H1 (cell line): ENCODE results near the gene SPACDR. TPM values are rescaled to one million over a fixed set of nuclear protein-coding genes. Genes with fewer than 3 reads are reported as not detected.

Experiments
- CTCF ChIA-PET: fragments of 300-600 bp; sonication (Branson Sonifier 250); formaldehyde crosslinking; loops from one replicate; lab custom pipeline; 2021; ENCODE audit not compliant: partially characterized antibody; lab: Charles Lee
- POLR2A ChIA-PET: fragments of 300-600 bp; sonication (Branson Sonifier 250); formaldehyde crosslinking; loops from one replicate; lab custom pipeline; 2021; ENCODE audit warnings: inconsistent platforms; ENCODE audit not compliant: partially characterized antibody; lab: Charles Lee
- DNase-seq, 2 experiments: peaks; one replicate each; pipeline versions ENCODE4 v3.0.0 to v3.0.0-alpha.2; 2010 to 2022; ENCODE audit warnings: low spot score in 2 of 2, low read depth in 1 of 2, mixed read lengths in 1 of 2
- FAIRE-seq: peaks from 2 replicates; lab custom pipeline; 2011; peaks lifted over from hg19 to GRCh38; lab: Jason Lieb, UNC
- H2AFZ ChIP-seq: 2 replicates; pipeline ENCODE4 v1.8.1; 2012; ENCODE audit warnings: low read length, inconsistent platforms
- H2AK5ac ChIP-seq: 2 replicates; pipeline ENCODE4 v1.6.1; 2013; ENCODE audit warnings: low read depth, low read length
- H2BK120ac ChIP-seq: replicated peaks from 2 replicates; pipeline ENCODE3; 2013; ENCODE audit warnings: low read depth, low read length, inconsistent platforms
- H2BK12ac ChIP-seq: 2 replicates; pipeline ENCODE4 v1.6.1; 2013; ENCODE audit warnings: low read depth, low read length
- H2BK15ac ChIP-seq: 2 replicates; pipeline ENCODE4 v1.6.1; 2013; ENCODE audit warnings: low read length
- H2BK20ac ChIP-seq: 2 replicates; pipeline ENCODE4 v1.6.1; 2013; ENCODE audit warnings: low read length
- H2BK5ac ChIP-seq: 2 replicates; pipeline ENCODE4 v1.6.1; 2013; ENCODE audit warnings: low read depth, low read length
- H3K14ac ChIP-seq: 2 replicates; pipeline ENCODE4 v1.6.1; 2013; ENCODE audit warnings: inconsistent platforms; ENCODE audit not compliant: insufficient read length
- H3K18ac ChIP-seq: 2 replicates; pipeline ENCODE4 v1.6.1; 2013; ENCODE audit warnings: low read length; ENCODE audit errors: extremely low read depth
- H3K23ac ChIP-seq: 2 replicates; pipeline ENCODE4 v1.6.1; 2013; ENCODE audit warnings: inconsistent platforms; ENCODE audit not compliant: insufficient read length
- H3K23me2 ChIP-seq: 2 replicates; pipeline ENCODE4 v1.6.1; 2013; ENCODE audit warnings: low read depth, low read length
- H3K27ac ChIP-seq: 2 replicates; pipeline ENCODE4 v1.6.1; 2011; ENCODE audit warnings: low read depth, low read length, inconsistent platforms
- H3K27me3 ChIP-seq, 4 experiments: replicated peaks in 1 of 4; 1 replicate in 1 of 4; 2 replicates in 3 of 4; pipeline versions ENCODE4 v1.6.1 to v1.8.1; 2011 to 2013; ENCODE audit warnings: low read length in 3 of 4, mild to moderate bottlenecking in 3 of 4, inconsistent platforms in 2 of 4, mixed read lengths in 2 of 4, moderate library complexity in 1 of 4; ENCODE audit not compliant: control insufficient read depth in 3 of 4, insufficient read depth in 3 of 4; ENCODE audit errors: extremely low read depth in 1 of 4
- H3K36me3 ChIP-seq, 4 experiments: 2 replicates each; pipeline versions ENCODE4 v1.6.1 to v1.8.1; 2011 to 2013; ENCODE audit warnings: mild to moderate bottlenecking in 4 of 4, low read length in 3 of 4, moderate library complexity in 2 of 4, control low read depth in 1 of 4, inconsistent platforms in 1 of 4; ENCODE audit not compliant: insufficient read depth in 4 of 4, control insufficient read depth in 2 of 4
- H3K4ac ChIP-seq: replicated peaks from 2 replicates; pipeline ENCODE3; 2013; ENCODE audit warnings: low read length, low read depth, mixed read lengths, inconsistent platforms; ENCODE audit not compliant: insufficient read length
- H3K4me1 ChIP-seq, 4 experiments: replicated peaks in 1 of 4; 1 replicate in 1 of 4; 2 replicates in 3 of 4; pipeline versions ENCODE4 v1.6.1 to v1.8.1; 2011 to 2013; ENCODE audit warnings: low read length in 3 of 4, inconsistent platforms in 2 of 4, mixed read lengths in 1 of 4; ENCODE audit not compliant: insufficient read depth in 4 of 4, control insufficient read depth in 3 of 4
- H3K4me2 ChIP-seq, 2 experiments: 2 replicates each; pipeline versions ENCODE4 v1.6.1 to v1.8.1; 2011 to 2013; ENCODE audit warnings: low read depth in 2 of 2, low read length in 2 of 2, control low read depth in 1 of 2, inconsistent platforms in 1 of 2, mild to moderate bottlenecking in 1 of 2; ENCODE audit not compliant: insufficient read depth in 1 of 2
- H3K4me3 ChIP-seq, 4 experiments: fragments of 200-600, 300-600 bp in 1 of 4; sonication (generic), shearing (Covaris generic), sonication (Bioruptor Twin) in 1 of 4; 2 replicates each; pipeline versions ENCODE4 v1.5.1 to v1.8.1; 2011 to 2016; ENCODE audit warnings: low read length in 4 of 4, low read depth in 3 of 4, control low read depth in 2 of 4, inconsistent platforms in 2 of 4, mild to moderate bottlenecking in 2 of 4, mixed read lengths in 1 of 4, moderate library complexity in 1 of 4; ENCODE audit not compliant: insufficient read depth in 2 of 4; ENCODE audit errors: extremely low read depth in 1 of 4
- H3K56ac ChIP-seq: replicated peaks from 2 replicates; pipeline ENCODE3; 2013; ENCODE audit warnings: low read depth, mild to moderate bottlenecking, mixed read lengths, low read length, inconsistent platforms; ENCODE audit not compliant: insufficient read length
- H3K79me1 ChIP-seq: 2 replicates; pipeline ENCODE4 v1.6.1; 2013; ENCODE audit warnings: low read depth, low read length, control low read depth
- H3K79me2 ChIP-seq, 2 experiments: 2 replicates each; pipeline versions ENCODE4 v1.6.1 to v1.8.1; 2012 to 2013; ENCODE audit warnings: low read length in 2 of 2, mild to moderate bottlenecking in 2 of 2, inconsistent platforms in 1 of 2; ENCODE audit not compliant: insufficient read depth in 2 of 2, control insufficient read depth in 1 of 2
- H3K9ac ChIP-seq, 4 experiments: replicated peaks in 1 of 4; 1 replicate in 1 of 4; 2 replicates in 3 of 4; pipeline versions ENCODE4 v1.6.1 to v1.8.1; 2011 to 2013; ENCODE audit warnings: low read depth in 3 of 4, low read length in 3 of 4, control low read depth in 2 of 4, mild to moderate bottlenecking in 2 of 4, moderate library complexity in 2 of 4, inconsistent platforms in 1 of 4; ENCODE audit errors: extremely low read depth in 1 of 4
- H3K9me3 ChIP-seq, 2 experiments: 2 replicates each; pipeline versions ENCODE4 v1.6.1 to v1.8.1; 2012 to 2013; ENCODE audit warnings: mild to moderate bottlenecking in 2 of 2, moderate library complexity in 2 of 2, control low read depth in 1 of 2, inconsistent platforms in 1 of 2, low read depth in 1 of 2, low read length in 1 of 2, mixed read lengths in 1 of 2; ENCODE audit not compliant: insufficient read depth in 2 of 2
- H4K20me1 ChIP-seq, 2 experiments: replicated peaks in 1 of 2; 2 replicates each; pipeline versions ENCODE3 to v1.8.1; 2011 to 2013; ENCODE audit warnings: inconsistent platforms in 2 of 2, low read length in 2 of 2, mild to moderate bottlenecking in 1 of 2; ENCODE audit not compliant: insufficient read depth in 2 of 2, control insufficient read depth in 1 of 2
- H4K5ac ChIP-seq: 2 replicates; pipeline ENCODE4 v1.6.1; 2013; ENCODE audit warnings: low read length, low read depth, mixed read lengths, inconsistent platforms; ENCODE audit not compliant: insufficient read length
- H4K8ac ChIP-seq: 2 replicates; pipeline ENCODE4 v1.8.0; 2013; ENCODE audit warnings: mild to moderate bottlenecking, moderate library complexity, low read length, inconsistent platforms; ENCODE audit not compliant: insufficient read depth; ENCODE audit errors: extremely low read depth
- H4K91ac ChIP-seq: replicated peaks from 2 replicates; pipeline ENCODE3; 2013; ENCODE audit warnings: low read length, mixed read lengths, inconsistent platforms; ENCODE audit not compliant: insufficient read length
- SP4 ChIP-seq: IDR thresholded peaks from 2 replicates; pipeline ENCODE4 v1.6.1; 2012; ENCODE audit warnings: low read length, inconsistent platforms
- TBP ChIP-seq: IDR thresholded peaks from 2 replicates; pipeline ENCODE4 v1.6.1; 2011; ENCODE audit warnings: low read depth, low read length, improper control_type of control experiment
- WGBS, 2 experiments: shearing (Covaris generic) in 1 of 2; methylation state at CpG; one replicate each; pipeline versions ENCODE4 v1.1.6 to v1.1.7; 2013 to 2015; ENCODE audit warnings: low lambda C conversion rate in 2 of 2, mixed read lengths in 2 of 2, inconsistent platforms in 1 of 2, low coverage in 1 of 2, missing lambda C conversion rate in 1 of 2; ENCODE audit not compliant: insufficient replicate concordance in 2 of 2, insufficient coverage in 1 of 2, insufficient read length in 1 of 2; ENCODE audit errors: extremely low coverage in 1 of 2, missing lambda C conversion rate in 1 of 2; 5-methylcytosine and 5-hydroxymethylcytosine counted together
- polyA plus RNA-seq, 7 experiments: library from polyadenylated mRNA; depleted of rRNA in 3 of 7; stranded (reverse) in 5 of 7; unstranded in 2 of 7; fragments of >200 nt in 5 of 7; fragments of 200-250 nt in 2 of 7; gene quantifications; 1 replicate in 5 of 7; 2 replicates in 1 of 7; 4 replicates in 1 of 7; pipeline versions ENCODE4 v1.2.1 to v1.2.3, GENCODE V29; 2011 to 2013; ENCODE audit warnings: missing spikeins in 2 of 7, mixed read lengths in 2 of 7
- total RNA-seq: library from RNA; stranded (reverse); fragmentation: NEBNext Ultra II Directional; extraction: Animal tissue kit (Norgen Biotek cat#: 25700); gene quantifications from 2 replicates; pipeline ENCODE4 v1.2.1, GENCODE V29; 2021

SPACDR gene
- total and polyA plus RNA-seq, 2 of the 8 experiments (the other 6 are each of a cell fraction or from before 2014, with no cell fraction given) = 0.26 TPM; not detected in 1

DNA sequence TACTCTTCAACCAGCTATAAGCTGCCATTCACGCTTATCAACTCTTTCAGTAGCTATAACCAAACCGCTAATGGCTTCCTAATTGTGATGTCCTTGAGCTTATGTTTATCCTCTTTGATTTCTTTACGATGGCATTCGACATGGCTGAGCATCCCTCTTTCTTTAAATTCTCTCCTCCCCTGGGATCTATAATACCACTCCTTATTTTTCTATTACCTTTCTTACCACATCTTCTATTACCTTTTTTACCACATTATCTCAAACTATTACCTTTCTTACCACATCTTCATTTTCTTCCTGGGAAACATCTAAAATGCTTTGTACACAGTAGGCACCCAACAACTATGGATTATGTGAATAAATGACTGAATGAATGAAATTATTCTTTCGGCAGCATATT, 48.6 kb downstream of the SPACDR start:
- no peak for TF ChIP-seq TBP
- TF ChIP-seq SP4 = no peak
- ChIA-PET POLR2A (interaction anchor here (0.6 to 3.7 kb wide), 2 partner anchors 13 to 50 kb away, joined by 3 to 25 read pairs; partner anchors contain the start of genes MEPCE and ZCWPW1), CTCF (interaction anchor here (0.7 to 2.0 kb wide), 4 partner anchors 9 to 54 kb away, joined by 3 to 14 read pairs (median 3); no protein-coding TSS in a partner anchor)
- no peak overlapping the region for H2BK15ac ChIP-seq
- H3K27me3 ChIP-seq = no peaks in the 10 kb centered on the region; a peak in 1 of 7 replicates
- H3K18ac ChIP-seq = no peak overlapping the region
- H4K8ac ChIP-seq = no peak overlapping the region
- no peaks in the 10 kb centered on the region for H3K36me3 ChIP-seq
- no peak overlapping the region for H2BK12ac ChIP-seq
- 91% methylated on average over 5 of the region's 5 CpGs; no CpG with 5 or more reads in 1 of the 2 experiments for WGBS, 2 experiments
- no peak overlapping the region for H3K4me2 ChIP-seq
- no peak overlapping the region for H3K9ac ChIP-seq
- H4K91ac ChIP-seq = no peak overlapping the region
- no peak overlapping the region for H2AFZ ChIP-seq
- no peaks in the 10 kb centered on the region for H4K20me1 ChIP-seq
- no peak overlapping the region for H2BK20ac ChIP-seq
- no peak overlapping the region for H2AK5ac ChIP-seq
- no peak overlapping the region for H2BK120ac ChIP-seq
- no peaks in the 10 kb centered on the region for H3K79me2 ChIP-seq
- no peak overlapping the region for H3K4ac ChIP-seq
- H3K79me1 ChIP-seq = no peaks in the 10 kb centered on the region
- no peak overlapping the region for H4K5ac ChIP-seq
- H3K23me2 ChIP-seq = no peaks in the 10 kb centered on the region
- no peaks in the 10 kb centered on the region for H3K4me1 ChIP-seq
- H3K56ac ChIP-seq = no peak overlapping the region
- no peak overlapping the region for H3K23ac ChIP-seq
- FAIRE-seq = no peak
- H2BK5ac ChIP-seq = no peak overlapping the region
- H3K14ac ChIP-seq = no peak overlapping the region
- no peak overlapping the region for H3K27ac ChIP-seq
- DNase-seq = no peak
- H3K4me3 ChIP-seq = no peak overlapping the region
- no peaks in the 10 kb centered on the region for H3K9me3 ChIP-seq
